Stimulated activated CD4-positive, alpha-beta T cell treated with anti-CD3 and anti-CD28 coated beads, Interleukin-1b, Interleukin-23, amount 100 ng/mL, for 48 hours (primary cell): ENCODE data around the gene ZC3H4.
"Not testable (repeated sequence)": the region's sequence is repeated elsewhere in the genome, so short reads cannot be mapped to it uniquely, and the experiment has no call there.

Source experiments
- DNase-seq: peaks from one replicate; pipeline ENCODE4 v3.0.0-alpha.2; 2020

Gene ZC3H4

DNA sequence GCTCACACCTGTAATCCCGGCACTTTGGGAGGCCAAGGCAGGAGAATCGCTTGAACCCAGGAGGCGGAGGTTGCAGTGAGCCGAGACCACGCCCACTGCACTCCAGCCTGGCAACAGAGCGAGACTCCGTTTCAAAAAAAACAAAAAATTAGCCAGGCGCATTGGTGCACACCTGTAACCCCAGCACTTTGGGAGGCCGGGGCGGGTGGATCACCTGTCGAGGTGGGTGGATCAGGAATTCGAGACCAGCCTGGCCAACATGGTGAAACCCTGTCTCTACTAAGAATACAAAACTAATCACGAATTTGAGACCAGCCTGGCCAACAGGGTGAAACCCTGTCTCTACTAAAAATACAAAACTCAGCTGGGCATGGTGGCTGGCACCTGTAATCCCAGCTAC, 35.2 kb downstream of the ZC3H4 start:
- not testable (repeated sequence) for DNase-seq

- no peak for DNase-seq
Measured at GRCh38 chr19:47075941-47076340, 37.6 kb downstream of the ZC3H4 start.

- DNase-seq = no peak
Measured at GRCh38 chr19:47075179-47075810, 38.3 kb downstream of the ZC3H4 start.

GRCh38 chr19:47074621-47075020, 39.0 kb downstream of the ZC3H4 start:
- DNase-seq = no peak

GRCh38 chr19:47073574-47073973, 40.0 kb downstream of the ZC3H4 start:
- DNase-seq = no peak

DNA sequence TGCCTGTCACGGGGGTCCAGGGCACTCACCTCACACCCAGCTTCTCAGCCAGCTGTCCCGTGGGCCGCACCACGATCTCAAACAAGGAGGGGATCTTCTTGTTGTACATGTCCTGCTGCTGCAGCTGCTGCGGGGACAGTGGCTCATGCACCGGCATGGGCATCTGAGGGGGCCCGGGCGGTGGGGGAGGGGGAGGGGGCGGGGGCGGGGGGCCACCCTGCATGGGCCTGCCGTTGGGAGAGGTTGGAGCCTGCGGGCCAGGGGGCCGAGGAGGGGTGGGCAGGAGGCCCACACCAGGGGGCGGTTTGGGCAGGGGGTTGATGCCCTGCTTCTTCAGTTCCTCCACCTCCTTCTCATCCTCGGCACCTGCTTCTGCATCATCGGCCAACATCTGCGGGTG, 41.3 kb downstream of the ZC3H4 start:
- DNase-seq = no peak

- no peak for DNase-seq
Measured at GRCh38 chr19:47071731-47072130, 41.8 kb downstream of the ZC3H4 start.

- DNase-seq = no peak
Measured at GRCh38 chr19:47070756-47071155, 42.8 kb downstream of the ZC3H4 start.

- DNase-seq = no peak
Measured at GRCh38 chr19:47069795-47070194, 43.8 kb downstream of the ZC3H4 start.

DNA sequence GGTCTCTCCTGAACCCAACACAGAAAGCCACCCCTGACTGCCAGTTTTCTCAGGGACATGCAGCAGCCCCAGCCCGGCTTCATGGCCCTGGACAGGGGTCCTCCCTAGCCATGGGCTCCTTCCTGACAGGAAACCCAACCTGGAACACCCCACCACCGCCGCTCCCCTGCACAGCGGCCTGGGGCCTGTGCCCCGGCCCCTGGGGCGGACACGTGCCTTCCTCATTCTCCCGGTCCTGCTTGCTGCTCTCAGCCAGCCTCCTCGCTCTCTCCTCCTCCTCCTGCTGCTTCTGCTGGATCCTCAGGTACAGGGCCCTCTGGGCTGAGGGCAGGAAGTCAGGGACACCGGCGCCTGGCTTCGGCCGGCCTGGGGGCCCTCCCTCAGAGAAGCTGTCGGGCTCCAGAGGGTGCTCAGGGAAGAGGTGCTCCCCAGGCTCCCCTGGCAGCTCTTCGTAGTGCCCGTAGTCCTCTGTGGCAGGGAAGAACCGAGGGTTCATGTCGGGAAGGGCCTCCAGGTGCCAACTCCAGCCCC, 44.6 kb downstream of the ZC3H4 start:
- DNase-seq = no peak

GRCh38 chr19:47068246-47068645, 45.3 kb downstream of the ZC3H4 start:
- DNase-seq = no peak

DNA sequence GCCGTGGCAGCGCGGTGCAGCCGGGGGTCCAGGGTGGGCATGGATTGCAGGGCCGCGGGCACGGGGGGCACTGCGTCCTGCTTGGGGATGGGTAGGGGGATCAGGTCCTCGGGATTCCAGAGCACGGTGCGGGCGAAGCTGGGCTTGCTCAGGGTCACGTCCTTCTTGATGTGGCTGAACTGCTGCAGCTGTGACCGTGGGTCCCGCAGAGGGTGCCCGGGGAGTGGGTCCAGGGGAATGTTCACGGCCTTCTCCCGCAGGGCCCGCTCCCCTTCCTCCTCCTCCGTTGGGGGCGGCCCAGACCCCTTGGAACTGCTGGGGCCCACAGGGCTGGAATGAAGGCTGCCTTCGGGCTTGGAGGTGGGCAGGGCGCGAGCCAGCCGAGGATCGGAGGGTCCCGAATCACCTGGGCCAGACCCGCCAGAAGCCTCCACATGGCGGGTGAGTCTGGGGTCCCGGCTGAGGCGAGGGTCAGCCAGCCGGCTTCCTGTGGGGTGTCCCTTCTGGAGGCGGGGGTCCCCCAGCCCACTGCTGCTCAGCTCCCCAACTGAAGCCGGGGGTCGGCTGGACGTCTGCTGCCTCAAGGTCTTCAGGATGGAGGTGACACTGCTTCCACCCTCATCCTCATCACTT, 46.2 kb downstream of the ZC3H4 start:
- no peak for DNase-seq

DNA sequence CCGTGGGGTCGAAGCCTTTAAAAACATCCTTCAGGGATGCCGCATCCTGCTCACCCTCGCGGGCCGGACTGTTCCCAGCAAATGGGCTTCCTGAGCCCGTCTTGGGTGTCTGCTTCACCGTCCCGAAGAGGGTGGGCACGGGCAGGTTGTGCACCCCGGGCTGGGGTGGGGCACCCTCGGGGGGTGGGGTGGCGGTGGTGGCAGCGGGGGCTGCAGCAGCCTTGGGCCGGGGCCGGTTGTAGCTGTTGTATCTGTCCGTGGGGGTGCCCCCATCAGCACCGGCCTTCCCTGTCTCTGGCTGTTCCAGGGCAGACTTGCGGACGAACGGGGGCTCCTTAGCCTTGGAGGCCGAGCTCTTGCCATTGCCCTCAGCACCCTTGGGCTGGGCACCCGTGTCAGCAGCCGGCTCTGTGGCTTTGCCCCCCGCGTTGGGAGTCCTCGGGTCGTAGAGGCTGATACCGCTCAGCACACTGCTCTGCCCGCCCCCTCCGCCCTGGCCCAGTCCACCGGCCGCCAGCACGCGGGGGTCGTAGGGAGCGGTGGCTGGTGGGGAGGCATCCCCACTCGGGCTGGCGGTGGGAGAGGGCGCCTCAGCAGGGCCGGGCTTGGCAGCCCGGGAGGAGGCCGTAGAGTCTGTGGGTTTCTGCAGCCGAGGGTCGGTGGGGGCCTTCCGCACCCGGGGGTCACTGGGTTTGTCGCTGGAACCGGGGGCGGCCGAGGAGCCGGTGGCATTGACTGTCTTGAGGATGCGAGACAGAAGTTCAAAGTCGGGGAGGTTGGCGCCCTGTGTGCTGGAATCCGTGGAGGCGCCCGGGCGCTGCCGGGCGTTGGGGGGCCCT, 47.0 kb downstream of the ZC3H4 start:
- DNase-seq = no peak

- no peak for DNase-seq
Measured at GRCh38 chr19:47065242-47065641, 48.3 kb downstream of the ZC3H4 start.

DNA sequence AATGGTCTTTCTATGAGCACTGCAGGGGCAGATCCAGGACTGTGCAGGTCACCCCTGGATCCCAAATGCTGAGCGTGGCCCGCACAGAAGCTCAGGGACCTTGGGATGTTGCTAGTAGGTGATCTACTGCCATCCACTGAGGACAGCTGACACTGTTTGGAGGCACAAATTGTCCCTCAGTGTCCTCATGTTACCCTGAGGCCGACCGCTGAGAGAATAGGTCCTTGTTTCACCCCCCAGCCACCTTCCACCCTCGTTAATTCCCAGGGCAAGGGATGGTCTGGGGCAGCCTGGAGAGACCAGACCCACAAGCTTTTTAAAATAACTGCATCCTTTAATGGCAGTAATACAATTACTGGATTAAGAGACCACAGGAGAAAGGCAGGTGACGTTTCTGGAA, 49.7 kb downstream of the ZC3H4 start:
- DNase-seq = no peak

DNA sequence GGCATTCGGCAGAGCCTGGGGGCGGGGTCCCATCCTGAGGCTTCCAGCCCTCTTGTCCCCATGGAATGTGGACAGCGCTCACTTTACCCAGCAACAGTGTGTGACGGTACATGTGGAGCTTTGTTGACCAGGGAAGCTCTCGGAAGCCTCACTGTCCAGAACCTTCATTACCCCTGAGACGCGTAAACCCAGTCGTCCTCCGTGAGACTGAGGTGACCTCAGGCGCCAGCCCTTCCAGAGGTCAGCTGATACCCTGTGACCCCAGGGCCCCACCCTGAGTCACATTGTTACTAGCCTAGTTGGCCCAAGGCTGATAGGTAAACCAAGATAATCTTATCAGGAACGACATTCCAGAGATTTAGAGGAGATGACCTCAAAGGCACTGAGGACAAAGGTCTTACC, 55.0 kb downstream of the ZC3H4 start:
- no peak for DNase-seq

DNA sequence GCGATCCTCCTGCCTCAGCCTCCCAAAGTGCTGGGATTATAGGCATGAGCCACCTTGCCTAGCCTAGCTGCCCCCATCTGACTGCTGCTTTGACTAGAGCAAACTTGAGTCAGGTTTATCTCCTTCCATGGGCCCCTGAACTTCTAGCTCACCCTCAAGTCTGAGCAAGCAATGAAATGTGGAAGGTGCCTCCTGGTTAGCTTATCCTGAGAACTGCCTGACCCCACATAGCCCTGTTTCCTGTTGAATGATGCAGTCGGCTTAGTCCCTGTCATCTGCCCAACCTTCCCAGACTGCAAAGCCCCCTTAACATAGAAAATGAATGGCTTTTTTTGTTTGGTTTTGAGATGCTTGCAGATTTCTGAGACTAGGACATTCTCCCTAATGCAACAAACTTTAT, 56.2 kb downstream of the ZC3H4 start:
- no peak for DNase-seq

- DNase-seq = no peak
Measured at GRCh38 chr19:47056411-47056810, 57.2 kb downstream of the ZC3H4 start.

DNA sequence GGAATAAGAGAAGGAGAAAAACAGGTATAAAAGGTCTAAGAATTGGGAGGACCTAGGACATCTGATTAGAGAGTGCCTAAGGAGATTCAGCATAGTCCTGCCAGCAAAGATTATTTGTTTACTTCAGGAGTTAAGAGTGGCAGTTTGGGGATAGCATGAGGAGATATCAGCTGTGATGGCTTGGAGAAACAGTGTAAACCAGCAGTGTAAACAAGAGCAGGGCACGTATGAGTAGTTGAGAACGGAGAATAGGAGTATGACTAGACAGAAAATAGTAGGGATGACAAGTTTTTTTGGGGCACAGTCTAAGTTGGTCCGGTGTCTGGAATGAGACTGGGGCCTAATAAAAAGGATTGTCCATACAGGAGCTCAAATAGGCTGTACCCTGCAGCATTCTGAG, 63.0 kb downstream of the ZC3H4 start:
- DNase-seq = not testable (repeated sequence)

- DNase-seq = no peak
Measured at GRCh38 chr19:47049307-47049700, 64.3 kb downstream of the ZC3H4 start.

DNA sequence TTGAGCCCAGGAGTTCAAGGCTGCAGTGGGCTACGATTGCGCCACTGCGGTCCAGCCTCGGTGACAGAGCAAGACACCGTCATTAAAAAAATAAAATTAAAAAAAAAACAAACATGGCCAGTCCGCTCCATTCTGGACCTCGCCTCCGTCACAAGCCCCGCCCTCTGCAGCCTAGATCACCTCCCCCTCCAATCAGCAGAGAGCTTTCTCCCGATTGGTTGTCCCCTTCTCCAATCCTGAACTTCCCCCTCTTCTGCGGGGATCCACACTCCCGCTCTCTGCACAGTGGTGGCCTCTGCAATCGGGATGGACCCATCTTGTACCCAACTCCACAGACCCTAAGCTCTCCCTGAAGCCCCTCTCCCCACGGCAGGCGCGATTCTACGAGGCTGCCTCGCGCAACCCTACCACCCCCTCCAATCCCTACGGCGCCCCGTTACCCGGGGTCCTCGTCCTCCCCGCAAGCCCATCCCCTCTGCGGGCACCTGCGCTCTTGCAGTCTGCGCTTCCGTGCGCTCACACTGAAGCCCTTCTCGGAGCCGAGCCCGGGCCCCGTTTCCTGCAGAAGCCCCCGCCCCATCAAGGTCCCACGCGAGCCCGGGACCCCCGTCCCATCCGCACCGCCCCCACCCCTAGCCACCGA, 65.7 kb downstream of the ZC3H4 start:
- peak; percentile 85 for DNase-seq

GRCh38 chr19:47047272-47047762, 66.3 kb downstream of the ZC3H4 start:
- no peak for DNase-seq

DNA sequence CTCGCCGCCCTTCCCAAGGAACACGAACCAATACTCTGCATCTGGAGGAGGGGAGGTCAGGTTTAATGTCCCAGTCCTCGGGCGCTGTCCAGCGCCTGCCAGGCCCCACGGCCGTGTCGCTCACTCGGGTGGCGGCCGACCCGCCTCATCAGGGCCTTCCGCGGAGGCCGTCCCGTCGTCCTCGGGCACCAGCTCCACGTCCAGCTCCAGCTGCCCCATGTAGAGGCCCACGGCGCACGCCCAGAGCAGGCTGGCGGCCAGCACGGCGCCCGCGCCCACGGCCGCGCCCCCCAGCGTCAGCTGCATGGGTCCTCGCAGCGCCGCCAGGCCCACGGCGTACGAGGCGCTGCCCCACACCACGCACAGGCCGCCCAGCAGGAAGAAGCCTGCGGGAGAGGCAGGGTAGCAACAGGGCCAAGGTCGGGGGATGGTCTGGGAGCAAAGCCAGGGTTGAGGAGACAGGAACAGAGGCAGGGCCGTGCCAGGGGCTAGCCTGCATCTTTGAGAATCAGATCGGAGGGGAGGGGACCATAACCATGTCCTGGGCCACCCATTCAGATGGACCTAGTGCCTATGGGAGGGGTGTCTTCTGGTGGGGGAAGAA, 67.6 kb downstream of the ZC3H4 start:
- no peak for DNase-seq
